PC-9 (cell line): ENCODE data around the gene KLHL41.

Experiments used
- EZH2 ChIP-seq: fragments of 200-600 bp; sonication (generic); IDR thresholded peaks from 2 replicates; pipeline ENCODE4 v1.8.0; 2017; ENCODE audit warnings: antibody characterized with exemption, low read depth
- TF ChIP-seq, protein P1 (sequence below): fragments of 200-600 bp; sonication (generic); conservative IDR thresholded peaks from 2 replicates; pipeline ENCODE4 v1.6.1; 2017; ENCODE audit warnings: mixed run types, antibody characterized with exemption, mild to moderate bottlenecking, moderate library complexity

GRCh38 chr2:169513926-169514325 lies 4.4 kb downstream of the KLHL41 start:
- TF ChIP-seq, protein P1, sequence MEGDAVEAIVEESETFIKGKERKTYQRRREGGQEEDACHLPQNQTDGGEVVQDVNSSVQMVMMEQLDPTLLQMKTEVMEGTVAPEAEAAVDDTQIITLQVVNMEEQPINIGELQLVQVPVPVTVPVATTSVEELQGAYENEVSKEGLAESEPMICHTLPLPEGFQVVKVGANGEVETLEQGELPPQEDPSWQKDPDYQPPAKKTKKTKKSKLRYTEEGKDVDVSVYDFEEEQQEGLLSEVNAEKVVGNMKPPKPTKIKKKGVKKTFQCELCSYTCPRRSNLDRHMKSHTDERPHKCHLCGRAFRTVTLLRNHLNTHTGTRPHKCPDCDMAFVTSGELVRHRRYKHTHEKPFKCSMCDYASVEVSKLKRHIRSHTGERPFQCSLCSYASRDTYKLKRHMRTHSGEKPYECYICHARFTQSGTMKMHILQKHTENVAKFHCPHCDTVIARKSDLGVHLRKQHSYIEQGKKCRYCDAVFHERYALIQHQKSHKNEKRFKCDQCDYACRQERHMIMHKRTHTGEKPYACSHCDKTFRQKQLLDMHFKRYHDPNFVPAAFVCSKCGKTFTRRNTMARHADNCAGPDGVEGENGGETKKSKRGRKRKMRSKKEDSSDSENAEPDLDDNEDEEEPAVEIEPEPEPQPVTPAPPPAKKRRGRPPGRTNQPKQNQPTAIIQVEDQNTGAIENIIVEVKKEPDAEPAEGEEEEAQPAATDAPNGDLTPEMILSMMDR: no peak
- TF ChIP-seq EZH2: no peak
